GM12892 (cell line): Measurements from ENCODE around the gene POLRMT.

Experiments
- DNase-seq: peaks from one replicate; pipeline ENCODE4 v3.0.0; 2011; ENCODE audit not compliant: insufficient read length
- FAIRE-seq: peaks from 2 replicates; lab custom pipeline; 2011; peaks lifted over from hg19 to GRCh38; lab: Jason Lieb, UNC
- POLR2A ChIP-seq: IDR thresholded peaks from 2 replicates; pipeline ENCODE4 v1.6.1; 2011; ENCODE audit warnings: low read depth, low read length, control low read depth
- POLR2AphosphoS5 ChIP-seq: IDR thresholded peaks from 2 replicates; pipeline ENCODE4 v1.6.1; 2011; ENCODE audit warnings: low read depth, low read length, control low read depth
- TAF1 ChIP-seq: IDR thresholded peaks from 2 replicates; pipeline ENCODE4 v1.6.1; 2011; ENCODE audit warnings: low read depth, mild to moderate bottlenecking, control low read depth, low read length, borderline replicate concordance

Gene POLRMT

DNA sequence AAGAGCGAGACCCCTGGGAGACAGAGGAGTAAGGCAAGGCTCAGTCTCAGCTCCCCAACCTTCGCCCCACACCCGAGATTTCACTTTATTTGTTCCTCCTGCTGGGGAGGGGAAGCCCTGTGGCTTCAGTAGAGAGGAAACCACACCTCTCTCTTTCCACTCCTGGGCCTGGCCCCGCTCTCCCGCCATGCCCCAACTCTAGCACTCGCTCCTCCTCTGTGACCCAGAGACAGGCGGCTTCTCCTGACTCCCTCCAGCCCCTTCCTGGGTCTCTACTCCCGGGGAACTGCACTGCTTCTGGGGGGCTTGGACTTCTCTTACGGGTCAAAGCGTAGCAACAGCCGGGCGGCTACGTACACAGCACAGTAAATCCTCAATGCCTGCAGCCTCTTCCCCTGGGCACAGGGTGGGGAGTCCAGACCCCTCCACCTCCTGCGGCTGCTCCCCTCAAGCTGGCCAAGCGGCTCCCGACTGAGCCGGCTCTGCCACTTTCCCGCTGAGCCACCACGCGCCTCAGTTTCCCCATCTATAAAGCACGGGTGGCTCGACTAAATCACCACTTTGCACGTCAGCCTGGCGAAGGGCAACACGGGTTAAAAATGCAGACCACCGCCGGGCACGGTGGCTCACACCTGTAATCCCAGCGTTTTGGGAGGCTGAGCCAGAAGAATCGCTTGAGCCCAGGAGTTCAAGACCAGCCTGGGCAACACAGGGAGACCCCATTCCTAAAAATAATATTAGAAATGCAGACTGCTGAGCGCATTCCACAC, 28.3 kb upstream of the POLRMT start:
- FAIRE-seq (no peak), DNase-seq (peak; percentile 84)

DNA sequence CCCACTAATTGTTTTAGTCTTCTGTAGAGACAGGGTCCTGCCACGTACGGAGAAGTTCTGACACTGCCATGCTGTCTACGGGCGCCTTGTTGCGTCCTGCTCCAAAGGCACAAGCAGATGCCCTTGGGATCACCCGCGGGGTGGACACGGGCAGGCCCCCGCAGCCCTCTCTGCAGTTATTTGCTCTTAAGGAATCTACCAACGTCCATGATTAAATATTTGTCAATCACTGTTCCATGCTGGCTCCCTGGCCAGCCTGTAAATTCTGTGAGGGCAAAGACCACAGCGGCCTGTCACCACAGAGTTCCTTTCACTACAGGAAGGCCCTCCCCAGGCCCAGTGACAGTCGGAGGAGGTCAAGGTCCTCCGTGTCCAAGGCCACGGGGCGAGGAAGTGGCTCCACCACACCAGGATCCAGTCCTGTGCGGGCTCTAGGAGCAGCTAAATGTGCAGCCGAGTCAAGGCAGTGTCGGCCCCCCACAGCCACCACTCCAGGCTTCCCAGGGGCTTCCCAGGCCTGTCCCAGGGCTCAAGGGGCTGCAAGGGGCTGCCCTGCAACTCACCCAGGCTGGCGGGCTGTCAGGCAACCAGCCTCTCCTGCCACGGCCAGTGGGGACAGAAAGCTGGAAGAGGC, 27.6 kb upstream of the POLRMT start:
- DNase-seq (no peak), FAIRE-seq (no peak)
- TF ChIP-seq TAF1 (no peak), POLR2AphosphoS5 (no peak), POLR2A (no peak)

More for the DNA sequence above, 28.3 kb upstream of the POLRMT start:
- TF ChIP-seq POLR2A (peak; percentile 43; the same call in 1 of the 2 replicates), POLR2AphosphoS5 (peak; percentile 35; the same call in 1 of the 2 replicates), TAF1 (no peak)

DNA sequence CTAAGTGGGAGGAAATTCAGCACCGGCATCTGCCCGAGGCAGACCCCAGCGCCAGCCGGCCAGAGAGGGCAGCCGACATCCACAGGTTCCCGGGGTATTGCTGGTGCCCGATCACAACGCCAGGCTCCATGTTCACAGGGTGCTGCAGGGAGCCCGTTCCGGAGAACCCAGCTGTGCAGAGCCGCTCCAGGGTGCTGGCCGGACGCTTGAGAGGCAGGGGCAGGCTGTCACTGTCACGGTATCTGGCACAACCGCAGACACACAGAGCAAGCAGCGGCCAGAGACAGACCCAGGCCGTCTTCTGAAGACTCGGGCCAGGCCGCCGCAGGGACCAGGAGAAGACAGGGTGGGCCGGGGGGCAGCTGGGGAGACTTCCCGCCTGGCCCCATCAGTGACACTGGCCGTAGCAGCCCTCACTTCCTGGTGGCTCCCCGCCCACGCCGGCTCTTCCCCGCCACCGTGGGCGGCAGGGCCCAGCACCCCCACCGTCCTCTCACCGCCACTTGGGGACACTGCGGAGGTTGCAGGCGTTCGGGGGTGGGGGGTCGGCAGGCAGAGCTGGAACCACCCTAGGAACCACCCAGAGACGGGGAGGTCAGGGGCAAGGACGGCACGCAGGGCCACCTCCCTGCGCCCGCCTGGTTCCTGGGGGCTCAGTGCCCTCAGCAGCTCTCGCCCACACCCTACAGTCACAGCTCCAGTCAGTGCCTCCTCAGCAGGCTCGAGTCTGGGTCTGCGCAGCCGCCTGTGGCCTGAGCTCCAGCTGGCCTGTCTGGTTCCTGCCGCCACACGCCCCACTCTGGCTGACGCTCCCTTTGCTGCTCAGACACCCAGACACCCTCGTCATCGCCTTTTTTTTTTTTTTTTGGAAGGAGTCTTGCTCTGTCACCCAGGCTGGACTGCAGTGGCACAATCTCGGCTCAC, 25.8 kb upstream of the POLRMT start:
- no peak for DNase-seq
- TF ChIP-seq POLR2AphosphoS5 (no peak), POLR2A (no peak; the same call in 1 of the 2 replicates), TAF1 (no peak)
- no peak for FAIRE-seq

DNA sequence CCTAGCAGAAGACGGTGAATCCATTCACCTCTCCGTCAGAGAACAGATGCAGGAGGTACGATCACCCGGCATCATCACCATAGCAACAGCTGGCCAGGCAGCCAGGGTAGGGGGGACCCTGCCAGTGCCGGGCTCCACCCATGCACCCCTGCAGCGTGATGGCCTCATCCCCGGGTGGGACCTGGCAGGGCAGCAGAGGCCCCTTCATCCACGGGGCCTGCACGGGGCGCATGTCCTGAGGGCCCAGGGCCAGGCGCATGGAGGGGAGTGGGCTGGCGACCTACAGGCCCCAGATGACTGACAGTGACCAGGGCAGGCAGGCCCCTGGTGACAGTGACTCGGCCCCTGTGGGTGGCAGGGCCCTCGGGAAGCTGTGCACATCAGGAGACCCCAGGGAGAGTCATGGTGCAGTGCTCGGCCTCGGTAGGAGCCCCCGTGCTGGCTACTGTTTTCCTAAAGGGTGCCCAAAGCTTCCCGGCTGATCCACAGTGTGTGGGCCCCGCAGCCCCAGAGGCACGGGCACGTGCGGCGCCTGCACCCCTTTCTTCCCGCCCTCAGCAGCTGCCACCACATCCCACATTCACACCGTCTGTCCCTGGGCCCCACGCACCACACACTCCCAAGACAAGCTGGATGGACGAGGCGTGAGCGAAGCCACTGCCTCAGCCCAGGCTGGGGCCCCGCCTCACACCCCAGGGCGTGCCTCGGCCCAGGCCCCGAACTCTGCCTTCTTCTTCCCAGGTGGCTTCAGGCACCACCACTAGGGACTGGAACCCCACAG, 24.9 kb upstream of the POLRMT start:
- no peak for FAIRE-seq
- TF ChIP-seq POLR2A (peak; percentile 8; the same call in 1 of the 2 replicates), POLR2AphosphoS5 (no peak), TAF1 (no peak)
- no peak for DNase-seq

DNA sequence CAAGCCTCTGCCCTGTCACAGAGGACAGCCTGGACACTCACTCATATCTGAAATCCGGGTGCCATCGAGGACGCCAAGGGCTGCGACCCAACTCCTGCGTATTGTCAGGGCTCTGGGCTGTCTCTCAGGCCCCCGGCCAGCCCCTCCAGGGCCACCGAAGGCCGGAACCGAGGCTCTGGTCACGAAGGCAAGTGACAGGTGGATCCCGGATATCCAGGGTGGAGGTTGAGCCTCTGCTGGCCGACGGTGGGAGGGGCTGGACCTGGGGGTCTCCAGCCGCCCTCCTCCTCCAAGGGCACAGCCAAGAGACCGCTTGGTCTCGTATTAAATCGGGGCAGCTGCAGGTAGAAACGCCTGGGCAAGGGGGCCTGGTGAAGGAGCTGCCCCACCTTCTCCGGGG, 24.3 kb upstream of the POLRMT start:
- DNase-seq (no peak), FAIRE-seq (no peak)
- no peak for TF ChIP-seq POLR2AphosphoS5
- TF ChIP-seq TAF1: no peak
- no peak for TF ChIP-seq POLR2A

DNA sequence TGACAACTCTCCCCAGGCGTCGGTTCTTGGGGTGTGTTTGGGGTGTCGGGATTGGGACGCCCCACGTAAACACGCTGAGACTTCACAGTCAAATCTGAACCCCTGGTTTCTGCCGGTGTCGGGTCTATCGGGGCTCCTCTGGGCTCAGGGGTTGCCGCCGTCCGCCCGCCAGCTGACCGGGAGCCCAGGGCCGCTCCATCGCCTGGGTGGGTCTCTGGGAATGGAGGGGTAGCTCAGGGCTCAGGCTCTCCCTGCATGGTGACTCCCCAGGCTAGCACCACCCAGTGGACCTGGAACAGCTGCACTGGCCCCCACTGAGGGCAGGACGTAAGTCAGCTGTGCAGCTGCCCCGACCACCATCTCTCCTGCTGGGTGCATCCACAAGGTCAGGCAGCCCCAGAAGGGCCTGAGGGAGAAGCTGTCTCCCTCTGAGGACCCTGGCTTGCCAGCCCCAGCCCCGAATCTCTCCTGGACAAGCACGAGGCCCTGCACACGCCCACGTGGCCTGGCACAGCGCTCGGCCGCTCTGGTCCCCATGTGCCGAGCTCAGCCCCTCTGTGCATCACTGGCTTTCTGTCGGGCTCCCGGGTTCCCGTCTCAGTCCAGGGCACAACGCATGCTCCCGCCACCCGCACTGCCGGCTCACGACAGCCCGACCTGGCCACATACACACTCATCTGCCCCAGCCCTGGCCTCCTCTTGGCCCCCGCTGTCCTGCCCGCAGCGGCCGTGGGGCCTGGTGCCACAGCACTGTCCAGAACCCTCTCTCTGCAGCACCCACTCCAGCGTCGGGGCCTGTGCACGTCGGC, 23.6 kb upstream of the POLRMT start:
- no peak for TF ChIP-seq TAF1
- peak; percentile 18; the same call in 1 of the 2 replicates for TF ChIP-seq POLR2AphosphoS5

DNA sequence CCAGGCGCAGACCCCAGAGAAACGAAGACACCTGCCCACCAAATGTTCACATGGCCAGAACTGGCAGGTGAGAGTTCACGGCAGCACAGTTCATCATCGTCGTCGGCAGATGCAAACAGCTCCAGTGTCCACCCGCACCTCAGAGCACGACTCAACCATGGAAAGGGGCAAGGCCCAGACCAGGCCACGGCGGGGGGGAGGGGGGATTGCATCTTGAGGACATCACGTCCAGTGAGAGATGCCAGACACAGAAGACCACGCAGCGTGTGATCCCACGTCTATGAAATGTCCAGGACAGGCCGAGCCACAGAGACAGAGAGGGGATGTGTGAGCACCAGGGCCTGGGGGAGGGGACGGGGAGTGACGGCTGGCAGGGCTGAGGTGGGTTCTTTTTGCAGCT, 22.4 kb upstream of the POLRMT start:
- FAIRE-seq: no peak
- TF ChIP-seq TAF1: no peak
- no peak for TF ChIP-seq POLR2AphosphoS5

More for the DNA sequence above, 23.6 kb upstream of the POLRMT start:
- no peak for DNase-seq
- FAIRE-seq: no peak

DNA sequence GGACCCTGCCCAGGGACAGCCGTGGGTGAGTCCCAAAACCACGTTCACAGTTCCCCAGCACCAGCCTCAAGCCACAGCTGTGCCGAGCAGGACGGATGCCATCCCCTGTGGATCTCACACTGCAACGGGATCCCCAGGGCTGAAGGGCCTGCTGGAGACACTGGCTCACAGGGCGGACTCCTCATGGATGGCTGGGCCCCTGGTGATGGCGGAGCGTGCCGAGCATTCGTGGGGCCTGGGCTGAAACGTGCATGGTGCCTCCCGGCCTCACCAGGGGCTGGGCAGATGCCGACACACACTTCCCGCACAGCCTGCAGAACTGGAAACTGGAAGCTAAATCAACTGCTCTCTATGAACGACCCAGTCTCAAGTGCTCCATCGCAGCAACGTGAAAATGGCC, 20.1 kb upstream of the POLRMT start:
- TF ChIP-seq POLR2A: no peak
- TF ChIP-seq TAF1: no peak
- TF ChIP-seq POLR2AphosphoS5: no peak
- DNase-seq (no peak), FAIRE-seq (no peak)

More for the DNA sequence above, 22.4 kb upstream of the POLRMT start:
- DNase-seq: no peak

DNA sequence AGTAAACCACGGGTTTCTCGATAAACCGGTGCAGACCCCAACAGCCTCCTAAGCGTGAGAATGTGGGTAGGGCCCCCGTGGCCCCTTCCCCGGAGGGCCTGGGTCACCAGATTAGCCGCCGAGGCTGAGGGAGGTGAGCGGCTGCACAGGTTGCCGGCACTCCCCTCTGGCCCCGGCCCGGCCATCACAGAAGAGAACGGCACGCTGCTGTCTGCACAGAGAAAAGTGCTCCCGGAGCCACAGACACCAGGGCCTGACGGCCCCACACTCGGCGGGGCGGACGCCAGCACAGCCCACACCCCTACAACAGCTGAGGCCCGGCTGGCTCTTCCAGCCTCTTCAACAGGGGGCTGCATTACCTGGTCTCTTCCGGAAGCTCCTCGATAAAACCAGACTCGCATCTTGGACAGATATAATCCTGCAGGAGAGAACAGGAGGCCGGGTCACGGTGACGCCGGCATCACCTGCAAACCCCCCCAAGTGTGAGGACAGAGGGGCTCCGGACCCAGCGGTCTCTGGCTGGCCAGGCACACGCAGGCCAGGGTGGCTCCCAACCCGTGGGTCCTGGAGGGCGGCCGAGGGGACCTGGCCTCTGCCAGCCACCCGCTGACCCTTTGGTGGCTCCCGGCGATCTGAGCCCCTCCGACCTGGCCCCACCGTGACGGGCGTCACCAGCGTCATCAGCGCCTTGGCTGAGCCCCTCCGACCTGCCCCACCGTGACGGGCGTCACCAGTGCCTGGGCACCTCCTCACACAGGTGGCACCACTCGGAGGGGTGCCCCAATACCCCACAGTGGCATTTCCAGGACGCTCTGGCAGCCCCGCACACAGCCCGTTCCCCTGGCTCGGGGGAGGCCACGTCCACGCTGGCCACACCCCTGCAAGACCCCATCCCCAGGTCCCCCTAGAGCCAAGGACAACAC, 19.4 kb upstream of the POLRMT start:
- FAIRE-seq (no peak), DNase-seq (no peak)
- no peak for TF ChIP-seq POLR2AphosphoS5
- no peak for TF ChIP-seq TAF1
- TF ChIP-seq POLR2A: no peak

DNA sequence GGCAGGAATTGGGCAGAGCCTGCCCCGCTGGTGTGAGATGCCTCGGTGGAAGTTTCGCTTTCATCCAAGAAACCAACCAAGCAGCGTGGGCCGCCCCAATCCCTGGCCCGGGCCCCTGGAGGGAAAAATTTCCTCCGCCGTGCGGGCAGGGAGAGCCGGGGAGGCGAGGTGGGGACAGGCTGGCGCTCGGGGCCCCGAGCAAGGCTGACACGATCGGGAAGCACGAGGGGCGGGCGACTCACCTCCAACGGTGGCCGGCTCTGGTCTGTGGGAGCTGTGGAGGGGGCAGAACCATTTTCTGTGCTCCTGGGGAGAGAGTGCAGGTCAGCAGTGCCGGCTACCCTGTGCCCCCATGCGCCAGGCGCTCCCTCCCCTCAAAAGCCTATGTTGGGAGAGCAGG, 18.7 kb upstream of the POLRMT start:
- DNase-seq (no peak), FAIRE-seq (no peak)
- TF ChIP-seq POLR2AphosphoS5 (no peak), POLR2A (no peak), TAF1 (no peak)
